Sigmoid colon (tissue), 4 donors: Measurements from ENCODE around the gene P4HTM.

Experiments
- POLR2AphosphoS5 ChIP-seq, 4 donors: sonication (generic); formaldehyde crosslinking; IDR thresholded peaks; one replicate each; pipeline ENCODE4 v1.6.1; 2017; ENCODE audit warnings: antibody characterized with exemption in 4 of 4
- TF ChIP-seq, protein P1 (sequence below), 4 experiments: fragments of 450-650 bp in 3 of 4; fragments of 200-600 bp in 1 of 4; IDR thresholded peaks; one replicate each; pipeline ENCODE4 v1.5.1; 2016 to 2019; ENCODE audit warnings: antibody characterized with exemption in 4 of 4, mild to moderate bottlenecking in 3 of 4, moderate library complexity in 2 of 4

DNA sequence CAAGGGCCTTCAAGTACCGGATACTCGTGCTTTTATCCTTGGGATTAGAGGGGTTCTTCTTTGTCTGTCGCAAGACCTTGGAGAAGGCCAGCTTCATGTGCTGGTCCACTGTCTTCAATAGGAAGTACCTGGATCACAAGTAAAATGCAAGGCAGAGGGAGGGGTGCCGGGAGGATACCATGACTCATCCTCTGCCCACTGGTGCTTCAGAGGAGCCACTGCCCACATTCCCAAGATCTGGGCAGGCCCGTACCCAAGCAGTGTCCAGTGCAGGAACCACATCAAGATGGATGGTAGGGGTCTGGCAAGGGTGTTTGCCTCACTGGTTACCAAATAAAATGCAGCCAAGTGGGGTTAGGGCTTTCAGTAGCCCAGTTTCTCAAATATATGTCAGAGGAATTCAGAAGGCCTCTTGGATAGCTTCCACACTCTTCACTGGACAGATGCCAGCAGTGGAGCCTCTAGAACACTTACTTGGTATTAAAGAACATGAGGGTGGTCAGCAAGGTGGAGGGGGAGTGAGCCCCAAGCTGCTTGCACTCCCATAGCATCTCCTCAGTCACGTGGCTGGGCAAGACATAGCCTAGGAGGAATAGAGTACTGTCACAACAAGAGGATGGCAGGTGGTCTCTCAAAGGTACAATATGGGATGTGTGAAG lies 42.7 kb downstream of the P4HTM start:
- TF ChIP-seq POLR2AphosphoS5 (IDR thresholded peaks at IDR 0.05): no peak
- TF ChIP-seq, protein P1, sequence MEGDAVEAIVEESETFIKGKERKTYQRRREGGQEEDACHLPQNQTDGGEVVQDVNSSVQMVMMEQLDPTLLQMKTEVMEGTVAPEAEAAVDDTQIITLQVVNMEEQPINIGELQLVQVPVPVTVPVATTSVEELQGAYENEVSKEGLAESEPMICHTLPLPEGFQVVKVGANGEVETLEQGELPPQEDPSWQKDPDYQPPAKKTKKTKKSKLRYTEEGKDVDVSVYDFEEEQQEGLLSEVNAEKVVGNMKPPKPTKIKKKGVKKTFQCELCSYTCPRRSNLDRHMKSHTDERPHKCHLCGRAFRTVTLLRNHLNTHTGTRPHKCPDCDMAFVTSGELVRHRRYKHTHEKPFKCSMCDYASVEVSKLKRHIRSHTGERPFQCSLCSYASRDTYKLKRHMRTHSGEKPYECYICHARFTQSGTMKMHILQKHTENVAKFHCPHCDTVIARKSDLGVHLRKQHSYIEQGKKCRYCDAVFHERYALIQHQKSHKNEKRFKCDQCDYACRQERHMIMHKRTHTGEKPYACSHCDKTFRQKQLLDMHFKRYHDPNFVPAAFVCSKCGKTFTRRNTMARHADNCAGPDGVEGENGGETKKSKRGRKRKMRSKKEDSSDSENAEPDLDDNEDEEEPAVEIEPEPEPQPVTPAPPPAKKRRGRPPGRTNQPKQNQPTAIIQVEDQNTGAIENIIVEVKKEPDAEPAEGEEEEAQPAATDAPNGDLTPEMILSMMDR (IDR thresholded peaks at IDR 0.05): no peak
